GM19395 (cell line): Measurements from ENCODE around the gene HMG20A.

Experiments
- ATAC-seq: cut with Tn5 transposase; IDR thresholded peaks from one replicate; pipeline ENCODE4 v1.9.1; 2021; ENCODE audit warnings: mild to moderate bottlenecking, moderate library complexity; ENCODE audit not compliant: unreplicated experiment

The HMG20A gene

DNA sequence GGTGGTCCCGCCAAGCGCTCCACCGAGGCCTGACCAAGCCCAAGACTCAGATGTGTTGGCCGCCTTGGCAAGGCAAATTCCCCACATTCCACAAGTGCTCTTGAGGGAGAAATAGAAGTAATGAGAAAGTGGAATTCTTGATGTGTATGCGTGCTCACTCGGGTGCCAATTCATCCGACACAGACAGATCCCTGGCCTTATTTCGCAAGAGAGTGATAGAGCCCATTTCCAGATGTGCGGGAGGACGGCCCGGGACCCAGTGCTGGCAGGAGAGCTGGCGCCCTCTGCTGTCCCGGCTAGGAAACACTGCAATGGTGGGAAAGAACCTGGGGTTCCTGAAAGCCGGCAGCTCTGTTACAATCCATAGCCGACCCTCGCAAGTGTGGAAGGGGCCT is 76.0 kb downstream of the HMG20A start:
- ATAC-seq, result no peak

DNA sequence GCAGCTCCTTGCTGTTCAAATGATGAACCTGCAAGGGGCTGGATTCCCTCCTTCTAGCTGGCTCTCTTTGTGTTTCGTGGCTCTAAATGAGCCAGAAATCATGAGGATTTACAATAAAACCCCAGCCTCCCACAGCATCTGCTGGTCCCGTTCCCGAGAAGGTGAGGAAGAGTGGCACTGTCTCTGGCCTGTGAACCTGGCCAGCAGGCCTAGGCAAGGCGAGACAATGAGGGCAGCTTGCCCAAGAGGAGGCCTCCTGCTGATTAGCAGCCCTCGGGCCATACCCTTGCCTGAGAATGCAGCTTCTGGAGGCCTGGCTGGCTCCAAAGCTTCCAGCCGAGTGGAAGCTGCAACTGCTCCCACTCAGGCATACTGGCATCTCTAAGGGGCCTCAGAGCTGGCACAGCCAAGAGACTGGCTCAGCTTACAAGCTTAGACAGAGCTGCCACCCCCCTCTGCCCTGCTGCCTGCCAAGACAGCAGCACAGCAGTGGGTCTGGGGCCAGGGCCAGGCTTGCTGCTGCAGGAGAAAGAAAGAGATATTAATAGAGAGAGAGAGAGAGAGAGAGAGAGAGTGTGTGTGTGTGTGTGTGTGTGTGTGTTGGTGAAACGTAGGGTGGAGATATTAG is 76.5 kb downstream of the HMG20A start:
- no peak for ATAC-seq

DNA sequence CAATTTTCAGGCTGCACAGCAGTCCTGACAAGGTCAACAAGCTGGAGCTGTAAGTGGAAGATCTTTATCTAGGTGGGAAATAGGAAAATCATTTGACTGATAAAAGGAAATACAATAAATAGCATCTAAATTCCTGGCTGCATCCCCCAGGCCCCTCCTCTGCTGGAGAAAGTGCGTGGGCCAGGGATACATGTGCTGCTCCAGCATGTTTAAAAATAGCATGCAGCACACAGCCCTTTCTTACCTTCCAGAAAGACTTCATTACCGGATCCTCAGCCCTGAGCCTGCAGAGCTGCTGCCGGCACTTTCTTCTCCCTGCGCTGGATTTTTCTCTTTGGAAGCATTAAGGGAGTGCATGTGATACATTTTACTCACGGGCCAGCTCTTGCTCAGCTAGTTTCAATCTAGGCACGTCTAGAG is 77.3 kb downstream of the HMG20A start:
- no peak for ATAC-seq

DNA sequence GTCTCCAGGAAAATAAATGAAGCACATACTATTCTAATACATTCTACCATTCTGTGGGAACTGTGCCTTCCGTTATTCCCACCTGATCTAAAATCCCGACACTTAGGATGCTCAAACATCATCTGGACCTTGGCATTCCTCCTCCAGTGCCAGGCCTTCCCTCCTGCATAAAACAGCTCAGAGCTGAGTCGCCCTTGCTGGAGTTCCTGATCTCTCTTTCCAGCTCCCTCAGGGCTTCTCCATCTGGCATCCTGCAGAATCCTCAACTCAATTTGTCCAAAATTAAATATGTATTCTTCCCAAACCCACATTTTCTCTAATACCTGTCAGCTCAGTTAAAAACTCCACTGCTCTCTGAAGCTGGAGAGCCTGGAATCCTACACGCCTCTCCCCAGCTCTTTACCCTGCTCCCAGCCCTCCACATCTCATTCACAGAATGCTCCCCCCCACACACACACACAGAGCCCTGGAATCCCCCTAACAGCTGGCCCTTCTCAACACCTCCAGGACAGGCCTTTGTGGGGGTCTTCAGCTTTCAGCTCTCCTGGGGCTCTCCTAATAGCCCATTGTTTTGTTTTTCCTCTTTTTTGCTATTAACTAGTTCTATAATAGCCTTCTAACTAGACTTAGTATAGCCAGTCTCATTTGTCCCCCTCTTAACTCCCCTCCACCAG is 78.5 kb downstream of the HMG20A start:
- ATAC-seq, result no peak

DNA sequence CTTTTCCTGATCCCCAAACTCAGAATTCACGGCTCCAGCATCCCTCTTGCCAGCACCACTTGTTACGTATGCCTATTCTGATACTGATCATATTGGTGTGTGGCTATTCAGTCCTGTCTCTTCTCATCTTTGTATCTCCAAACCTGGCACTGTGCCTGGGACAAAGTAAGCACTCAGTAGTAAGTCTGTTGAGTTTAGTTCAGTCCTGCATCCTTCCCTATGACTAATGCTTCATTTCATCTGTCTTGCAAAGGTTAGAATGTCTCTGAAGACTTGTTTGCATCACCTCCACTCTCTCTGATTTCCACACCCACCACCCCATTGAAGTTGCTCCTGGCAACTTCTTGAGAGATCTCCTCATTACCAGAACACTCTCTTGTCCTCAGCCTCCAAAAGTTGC is 80.3 kb downstream of the HMG20A start:
- ATAC-seq, result no peak

DNA sequence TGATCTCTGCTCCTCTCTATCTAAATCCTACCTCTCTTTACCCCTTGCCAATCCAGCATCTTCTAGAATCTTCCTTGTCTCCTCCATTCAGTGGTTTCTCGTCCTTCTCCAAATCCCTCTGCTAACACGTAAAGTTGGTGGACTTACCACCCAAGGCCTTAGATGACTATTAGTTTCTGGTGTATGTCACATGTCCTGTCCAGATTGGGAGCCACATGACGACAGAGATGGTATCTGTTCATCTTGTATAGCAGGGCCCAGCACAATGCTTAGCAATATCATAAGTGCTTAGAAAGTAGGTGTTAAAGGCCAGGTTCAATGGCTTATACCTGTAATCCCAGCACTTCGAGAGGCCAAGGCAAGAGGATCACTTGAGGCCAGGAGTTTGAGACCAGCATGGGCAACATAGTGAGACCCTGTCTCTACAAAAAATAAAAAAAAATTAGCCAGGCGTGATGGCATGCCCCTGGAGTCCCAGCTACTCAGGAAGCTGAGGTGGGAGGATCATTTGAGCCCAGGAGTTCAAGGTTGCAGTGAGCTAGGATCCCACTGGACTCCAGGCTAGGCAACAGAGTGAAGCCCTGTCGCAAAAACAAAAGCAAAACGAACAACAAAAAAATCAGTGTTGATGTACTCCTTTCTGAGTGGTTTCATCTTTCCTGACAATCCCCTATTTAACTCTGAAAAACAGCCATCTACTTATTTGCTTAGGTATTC is 81.8 kb downstream of the HMG20A start:
- no peak for ATAC-seq

DNA sequence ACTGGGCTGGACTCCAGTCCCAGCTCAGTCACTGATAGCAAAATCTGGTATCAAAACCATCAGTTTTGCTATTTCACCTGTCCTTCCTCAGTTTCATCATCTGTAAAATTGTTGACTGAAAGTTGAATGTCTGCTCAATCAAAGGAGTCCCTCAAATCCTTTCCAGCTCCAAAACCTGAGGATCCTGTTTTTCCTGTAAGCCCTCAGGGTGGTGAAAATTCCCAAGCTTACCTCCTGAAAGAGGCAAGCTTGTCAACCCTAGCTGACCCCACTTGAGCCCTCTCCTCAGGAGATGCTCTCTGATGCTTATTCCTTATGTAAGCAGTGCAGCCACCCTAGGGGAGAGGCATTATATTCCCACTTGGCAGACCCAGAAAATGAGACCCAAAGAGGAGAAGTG is 82.6 kb downstream of the HMG20A start:
- ATAC-seq, result no peak

DNA sequence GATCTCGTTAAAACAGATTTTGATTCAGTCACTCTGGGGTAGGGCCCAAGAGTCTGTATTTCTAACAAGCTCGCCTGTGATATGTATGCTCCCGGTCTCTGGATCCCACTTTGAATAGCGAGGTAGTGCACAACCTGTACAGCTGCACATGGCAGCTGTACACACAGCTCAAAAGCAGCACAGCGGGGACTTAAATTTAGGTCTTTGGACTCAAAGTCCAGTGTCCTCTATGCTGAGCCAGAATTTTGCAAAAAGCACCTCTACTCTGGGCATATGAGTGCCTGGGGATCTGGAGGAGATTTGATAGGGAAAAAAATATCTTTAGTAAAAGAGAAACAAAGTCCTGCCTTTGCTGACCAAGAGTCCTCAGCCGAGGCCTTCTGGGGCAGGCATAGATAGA is 83.1 kb downstream of the HMG20A start:
- no peak for ATAC-seq

DNA sequence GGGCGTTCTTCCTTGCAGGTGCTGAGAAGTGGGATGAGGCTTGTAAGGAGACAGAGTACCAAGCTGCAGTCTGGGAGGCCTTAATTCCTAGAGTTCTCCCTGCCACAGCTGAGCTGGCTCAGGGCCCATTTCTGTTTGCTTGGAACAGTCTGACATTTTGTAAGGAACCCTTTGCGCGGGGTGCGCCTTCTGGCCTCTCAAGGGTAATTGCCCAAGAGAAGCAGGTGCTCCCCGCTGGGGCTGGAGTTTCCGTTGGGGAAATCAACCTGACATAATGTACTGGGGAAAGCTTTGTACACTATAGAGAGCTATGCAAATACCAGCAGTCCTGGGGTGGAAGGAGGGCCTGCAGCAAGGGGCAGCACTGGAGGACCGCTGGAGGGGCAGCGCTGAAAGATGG is 83.6 kb downstream of the HMG20A start:
- ATAC-seq, result no peak

DNA sequence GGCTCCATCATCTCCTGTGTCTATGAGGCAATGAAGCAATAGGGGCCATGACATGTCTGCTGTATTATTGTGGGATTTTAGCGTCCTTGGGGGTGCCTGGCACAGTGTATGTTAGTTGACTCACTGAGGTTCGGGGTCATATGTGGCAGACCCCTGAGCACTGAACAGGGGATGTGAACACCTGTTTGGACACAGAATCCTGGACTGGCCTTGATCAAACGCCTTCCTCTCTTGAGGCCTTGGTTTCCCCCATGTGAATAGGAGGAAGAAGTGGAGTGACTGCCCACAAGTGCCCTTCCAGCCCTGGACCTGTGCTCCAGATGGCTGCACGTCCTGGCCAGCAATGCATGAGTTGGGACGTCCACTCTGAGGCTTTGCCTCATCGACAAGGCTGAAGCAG is 84.2 kb downstream of the HMG20A start:
- ATAC-seq, result no peak

DNA sequence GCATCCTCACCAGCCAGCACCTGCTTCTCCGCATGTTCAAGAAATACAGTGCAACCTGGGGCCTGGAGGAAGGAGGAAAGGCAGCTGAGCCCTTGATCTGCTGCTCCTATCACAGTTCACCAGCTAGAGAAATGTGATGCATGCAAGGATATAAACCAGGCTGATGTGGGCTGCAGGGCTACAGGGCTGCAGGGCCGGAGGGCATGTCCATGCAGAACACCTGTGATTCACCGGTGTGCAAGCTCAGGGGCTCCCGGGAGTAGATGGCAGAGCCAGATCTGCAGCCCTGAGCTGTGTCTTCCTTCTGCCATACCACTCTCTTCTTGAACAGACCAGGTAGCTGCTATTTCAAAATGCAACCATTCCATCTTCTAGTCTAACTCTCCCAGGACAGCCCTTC is 84.9 kb downstream of the HMG20A start:
- ATAC-seq, result no peak

DNA sequence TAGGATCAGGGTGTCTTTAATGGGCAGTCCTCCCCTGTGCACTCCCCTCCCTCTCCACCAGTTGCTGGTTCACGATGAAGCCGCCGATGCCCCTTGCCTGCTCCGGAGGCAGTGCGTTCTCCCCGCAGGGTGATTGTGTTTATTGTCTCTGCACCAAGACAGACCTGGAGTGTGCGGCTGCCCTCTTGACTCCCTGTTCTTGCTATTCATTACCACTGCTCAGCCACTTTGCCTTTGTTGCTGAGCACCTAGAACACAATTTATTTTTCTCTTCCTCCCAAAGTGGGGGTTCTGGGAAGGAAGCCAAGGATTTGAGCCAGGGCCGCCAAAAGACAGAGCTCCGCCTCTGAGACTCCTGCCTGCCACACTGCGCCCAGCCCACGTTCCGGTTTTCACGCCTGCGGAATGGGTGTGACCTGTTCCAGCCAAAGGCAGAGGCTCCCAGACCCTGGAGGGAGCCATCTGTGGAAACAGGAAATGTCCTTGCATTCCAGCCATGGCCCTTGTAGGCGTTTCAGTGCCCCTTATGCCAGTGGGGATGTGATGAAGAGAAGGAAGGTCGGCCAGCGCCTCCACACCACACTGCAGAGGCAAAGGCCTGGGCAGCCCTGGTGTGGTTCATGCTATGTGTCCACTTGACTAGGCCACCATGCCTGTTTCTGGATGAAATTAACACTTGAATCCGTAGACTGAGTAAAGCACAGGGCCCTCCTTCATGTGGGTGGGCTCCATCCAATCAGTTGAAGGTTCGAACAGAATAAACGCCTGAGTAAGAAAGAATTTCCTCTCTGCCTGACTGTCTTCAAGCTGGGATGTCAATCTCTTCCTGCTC is 85.8 kb downstream of the HMG20A start:
- no peak for ATAC-seq

DNA sequence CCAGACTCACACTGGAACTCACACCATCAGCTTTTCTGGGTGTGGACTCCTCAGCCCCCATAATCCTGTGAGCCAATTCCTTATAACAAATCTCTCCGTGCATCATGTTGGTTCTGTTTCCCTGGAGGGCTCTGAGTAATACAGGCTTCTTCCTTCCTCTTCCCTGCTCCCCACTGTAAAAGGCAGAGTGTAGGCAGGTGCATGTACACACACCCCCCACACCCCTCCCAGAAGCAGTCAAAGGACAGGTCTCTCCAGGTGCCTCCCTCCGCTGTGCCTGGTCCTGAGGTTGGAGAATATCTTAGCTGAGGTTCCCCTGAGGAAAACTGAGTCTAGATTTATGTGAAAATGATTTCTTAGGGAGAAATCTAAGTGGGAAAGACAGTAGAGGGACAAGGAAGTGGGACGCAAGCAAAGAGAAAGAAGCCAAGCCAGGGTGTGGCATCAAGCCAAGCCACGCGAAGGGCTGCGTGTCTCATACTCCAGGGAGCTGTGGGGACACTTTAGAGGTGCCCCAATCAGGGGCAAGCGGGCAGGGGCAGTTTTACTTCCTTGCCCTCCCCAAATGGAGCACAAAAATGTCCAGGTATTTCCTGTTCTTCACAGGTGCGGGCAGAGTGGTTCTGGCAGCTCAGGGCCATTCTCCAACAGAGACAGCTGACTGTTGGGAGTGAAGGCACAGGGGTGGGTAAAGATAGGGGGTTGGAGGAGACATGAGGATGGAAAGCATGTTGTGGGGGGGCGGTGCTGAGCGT is 86.6 kb downstream of the HMG20A start:
- ATAC-seq, result no peak

DNA sequence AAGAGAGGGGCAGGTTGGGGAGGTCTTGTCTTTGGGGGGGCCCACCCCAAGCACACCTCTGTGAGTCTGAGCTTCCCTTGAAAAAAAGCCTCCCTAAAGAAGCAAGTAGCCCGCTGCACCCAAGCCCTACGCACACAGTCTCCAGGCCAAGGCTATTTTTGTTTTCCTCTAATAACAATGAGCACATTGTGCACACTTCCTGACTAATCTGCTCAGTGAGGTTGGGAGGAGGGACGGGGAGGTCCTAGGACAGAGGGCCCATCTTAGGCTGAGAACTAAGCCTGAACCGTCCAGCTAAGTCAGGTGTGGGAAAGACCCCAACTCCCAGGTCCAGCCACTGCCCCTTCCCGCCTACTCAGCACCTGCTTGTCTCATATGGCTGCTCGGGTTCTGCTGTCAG is 87.2 kb downstream of the HMG20A start:
- ATAC-seq, result no peak

DNA sequence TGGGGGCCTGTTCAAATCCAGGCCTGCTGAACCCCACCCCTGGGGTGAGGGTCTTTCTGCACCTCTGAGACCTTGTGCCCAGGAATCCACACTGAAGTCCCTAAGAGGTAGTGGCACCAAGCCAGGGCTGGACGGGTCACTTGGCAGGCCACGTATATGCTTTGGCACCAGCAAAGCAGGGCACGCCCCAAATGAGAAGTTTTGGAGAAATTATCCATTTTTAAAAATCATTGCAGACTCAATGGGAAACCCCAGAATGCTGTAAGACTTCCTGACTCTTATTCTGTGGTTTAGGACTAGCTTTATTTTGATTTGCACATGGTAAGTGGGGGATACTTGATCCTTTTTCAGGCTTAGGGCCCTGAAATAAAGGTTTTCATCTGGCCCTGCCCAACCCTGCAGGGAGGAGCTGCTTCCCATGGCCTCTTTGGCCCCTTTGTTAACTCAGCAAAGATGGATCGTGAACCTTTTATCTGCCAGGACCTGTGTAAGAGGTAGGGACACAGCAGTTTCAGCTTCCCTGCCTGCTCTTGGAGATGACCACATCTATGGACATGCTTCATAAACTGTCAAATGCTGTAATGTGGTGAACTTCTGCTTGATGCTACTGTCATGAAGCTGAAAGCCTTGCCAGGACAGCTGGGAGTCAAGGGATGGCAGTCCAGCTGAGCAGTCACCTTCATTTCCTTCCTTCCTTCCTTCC is 88.0 kb downstream of the HMG20A start:
- ATAC-seq, result no peak

DNA sequence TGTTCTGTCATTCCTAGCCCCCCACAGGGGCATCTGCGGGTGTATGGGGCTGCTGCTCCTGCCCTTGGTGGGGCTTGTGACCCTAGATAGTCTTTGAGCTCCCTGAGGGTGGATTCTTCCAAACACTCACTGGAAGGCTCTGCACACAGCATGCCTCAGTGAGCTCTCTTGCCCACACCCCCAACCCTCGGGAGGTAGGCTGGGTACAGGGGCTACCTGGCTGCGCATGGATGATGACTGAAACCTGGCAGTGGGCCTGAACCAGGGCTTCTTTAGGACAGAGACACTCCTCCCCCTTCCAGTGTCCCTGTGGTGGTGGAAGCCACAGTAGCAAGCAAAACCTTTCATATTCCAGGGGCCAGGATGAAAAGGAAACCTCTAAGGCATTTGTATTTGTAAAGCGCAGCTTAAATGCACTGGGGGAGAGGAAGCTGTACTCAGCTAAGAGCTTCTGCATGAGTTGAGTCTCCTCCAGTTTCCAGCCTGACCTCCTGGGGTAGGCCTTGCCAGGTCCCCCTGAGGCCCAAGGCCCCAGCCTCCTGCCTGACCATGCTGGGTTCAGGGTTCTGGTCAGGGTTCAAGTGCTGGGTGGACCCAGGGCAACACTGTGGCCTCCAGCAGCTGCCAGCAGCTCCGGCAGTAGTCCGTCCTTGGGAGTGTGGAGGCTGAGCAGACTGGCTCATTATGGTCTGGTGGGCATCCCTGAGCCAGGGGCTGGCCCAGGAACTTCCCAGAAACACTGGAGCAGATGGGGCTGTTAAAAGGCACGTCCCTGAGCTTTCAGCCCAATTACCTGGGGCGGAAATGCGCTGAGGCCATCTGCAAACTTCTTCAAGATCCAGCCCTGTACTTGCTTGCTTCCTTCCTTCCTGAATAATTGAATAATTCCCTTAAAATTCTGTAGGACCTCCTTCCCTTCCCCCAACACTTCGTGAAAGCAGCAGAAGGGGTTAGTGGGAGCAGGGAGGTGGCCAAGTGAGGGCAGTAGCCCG is 89.7 kb downstream of the HMG20A start:
- ATAC-seq, result no peak

DNA sequence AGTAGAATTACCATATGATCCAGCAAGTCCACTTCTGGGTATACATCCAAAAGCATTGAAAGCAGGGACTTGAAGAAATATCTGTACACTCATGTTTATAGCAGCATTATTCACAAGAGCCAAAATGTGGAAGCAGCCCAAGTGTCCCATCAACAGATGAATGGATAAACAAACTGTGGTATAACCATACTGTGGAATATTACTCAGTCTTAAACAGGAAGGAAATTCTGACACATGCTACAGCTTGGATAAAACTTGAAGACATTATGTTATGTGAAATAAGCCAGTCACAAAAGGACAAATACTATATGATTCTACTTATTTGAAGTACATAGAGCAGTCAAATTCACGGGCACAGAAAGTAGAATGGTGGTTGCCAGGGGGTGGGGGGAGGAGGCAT is 91.2 kb downstream of the HMG20A start:
- no peak for ATAC-seq

DNA sequence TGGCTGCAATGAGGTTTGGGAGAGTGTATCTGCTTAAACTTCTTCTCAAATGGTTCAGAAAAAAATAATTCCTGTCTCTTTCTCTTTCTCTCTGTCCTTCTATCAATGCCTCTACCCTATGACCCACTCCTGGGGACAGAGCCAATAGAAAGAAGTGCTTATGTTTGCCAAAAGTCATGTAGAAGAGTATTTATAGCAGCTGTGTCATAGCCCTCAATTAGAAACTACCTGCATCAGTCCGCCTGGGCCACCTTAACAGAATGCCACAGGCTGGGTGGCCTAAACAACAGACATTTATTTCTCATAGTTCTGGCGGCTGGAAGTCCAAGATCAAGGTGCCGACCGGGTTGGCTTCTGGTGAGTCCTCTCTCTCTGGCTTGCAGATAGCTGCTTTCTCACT is 92.5 kb downstream of the HMG20A start:
- no peak for ATAC-seq
